ENCODE data around the gene ZNF654. TPM values are rescaled to one million over a fixed set of nuclear protein-coding genes. Genes with fewer than 3 reads are reported as not detected.

ZNF654 gene
- total and polyA plus RNA-seq, 10 of the 15 experiments (the other 5 are each of a cell fraction or from before 2014, with no cell fraction given) = 2.7 to 14.2 (median 10.0) TPM

GRCh38 chr3:88058581-88059379, at the start of gene ZNF654, which contains the start of gene CGGBP1 (continued):
- TF ChIP-seq CREB1 (IDR thresholded peaks at IDR 0.05; ENCODE audit: low read depth) = peak; percentile 72
- no peak for TF ChIP-seq USF2 (IDR thresholded peaks at IDR 0.05; ENCODE audit: borderline replicate concordance, low read depth, low read length)
- TF ChIP-seq FOXM1 (IDR thresholded peaks at IDR 0.05; ENCODE audit: low read depth, low read length) = no peak
- 0 out of 2 replicates have a peak, but pooled peaks have one; percentile 23 for TF ChIP-seq MEF2A (IDR thresholded peaks at IDR 0.05; ENCODE audit: insufficient read depth, low read depth, low read length)
- no peak; the same call in 1 of the 2 replicates for TF ChIP-seq CBFB (IDR thresholded peaks at IDR 0.05; ENCODE audit: low read depth)
- 0 out of 2 replicates have a peak, but pooled peaks have one; percentile 31 for TF ChIP-seq NR2C1 (IDR thresholded peaks at IDR 0.05)
- peak; percentile 100 for TF ChIP-seq PKNOX1 (IDR thresholded peaks at IDR 0.05)
- no peak for TF ChIP-seq BRCA1 (IDR thresholded peaks at IDR 0.05; ENCODE audit: low read depth, low read length)
- no peak for TF ChIP-seq EP300 (IDR thresholded peaks at IDR 0.05; ENCODE audit: borderline replicate concordance in 1 of 2, control insufficient read depth in 1 of 2, low read depth in 2 of 2, low read length in 2 of 2)
- no peak for TF ChIP-seq SUZ12 (IDR thresholded peaks at IDR 0.05; ENCODE audit: unreplicated experiment)
- no peak for TF ChIP-seq TBL1XR1 (IDR thresholded peaks at IDR 0.05; ENCODE audit: low read depth, low read length)
- peak; percentile 72 for TF ChIP-seq SKIL (IDR thresholded peaks at IDR 0.05; ENCODE audit: low read depth, poor library complexity, severe bottlenecking)
- TF ChIP-seq PAX8 (IDR thresholded peaks at IDR 0.05) = no peak
- TF ChIP-seq MTA3 (IDR thresholded peaks at IDR 0.05; ENCODE audit: borderline replicate concordance, low read length) = no peak
- peak; percentile 94 for TF ChIP-seq ZBTB40 (IDR thresholded peaks at IDR 0.05; ENCODE audit: borderline replicate concordance)
- TF ChIP-seq POU2F2 (IDR thresholded peaks at IDR 0.05; ENCODE audit: borderline replicate concordance, low read depth, low read length) = peak; percentile 38; the same call in 1 of the 3 replicates
- no peak for TF ChIP-seq IRF5 (IDR thresholded peaks at IDR 0.05; ENCODE audit: borderline replicate concordance)
- no peak for TF ChIP-seq ETV6 (conservative IDR thresholded peaks at IDR 0.05 in 1 of 2, IDR thresholded peaks at IDR 0.05 in 1 of 2; ENCODE audit: borderline replicate concordance in 1 of 2, low read depth in 1 of 2)
- no peak for TF ChIP-seq RCOR1 (conservative IDR thresholded peaks at IDR 0.05; ENCODE audit: low read depth, low read length)
